Fibroblast of mammary gland (primary cell): ENCODE results near the gene EGFL7.

Source experiments
- DNase-seq: peaks from one replicate; pipeline ENCODE4 v3.0.0-alpha.2; 2010; ENCODE audit warnings: low read depth
- H3K4me3 ChIP-seq: 2 replicates; pipeline ENCODE4 v1.5.1; 2011; ENCODE audit warnings: low read depth, mild to moderate bottlenecking, low read length, moderate library complexity; ENCODE audit not compliant: control insufficient read depth
- TF ChIP-seq, protein P1 (sequence below): conservative IDR thresholded peaks from 2 replicates; pipeline ENCODE4 v1.5.1; 2011; ENCODE audit warnings: low read depth, low read length, inconsistent platforms; ENCODE audit not compliant: control insufficient read depth, insufficient read depth

The EGFL7 gene

DNA sequence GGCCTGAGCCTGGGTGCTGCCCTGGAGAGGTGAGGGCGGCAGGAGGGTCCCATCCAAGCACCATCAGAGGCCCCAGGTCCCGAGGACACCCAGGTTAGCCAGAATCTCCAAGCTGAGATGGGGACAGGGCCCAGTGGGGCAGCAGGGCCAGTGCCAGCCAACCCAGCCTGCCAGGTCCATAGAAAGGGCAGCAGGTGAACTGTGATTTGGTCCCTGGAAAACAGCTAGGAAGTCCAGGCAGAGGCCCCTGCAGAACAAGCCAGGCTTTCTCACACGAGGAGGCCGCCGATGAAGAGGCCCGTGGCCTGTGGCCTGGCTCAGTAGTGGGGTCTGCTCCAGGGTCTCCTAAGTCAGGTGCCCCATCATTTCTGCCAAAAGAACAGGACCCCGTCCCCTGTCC lies 22.5 kb downstream of the EGFL7 start:
- H3K4me3 ChIP-seq, result no peak overlapping the region
- TF ChIP-seq, protein P1, sequence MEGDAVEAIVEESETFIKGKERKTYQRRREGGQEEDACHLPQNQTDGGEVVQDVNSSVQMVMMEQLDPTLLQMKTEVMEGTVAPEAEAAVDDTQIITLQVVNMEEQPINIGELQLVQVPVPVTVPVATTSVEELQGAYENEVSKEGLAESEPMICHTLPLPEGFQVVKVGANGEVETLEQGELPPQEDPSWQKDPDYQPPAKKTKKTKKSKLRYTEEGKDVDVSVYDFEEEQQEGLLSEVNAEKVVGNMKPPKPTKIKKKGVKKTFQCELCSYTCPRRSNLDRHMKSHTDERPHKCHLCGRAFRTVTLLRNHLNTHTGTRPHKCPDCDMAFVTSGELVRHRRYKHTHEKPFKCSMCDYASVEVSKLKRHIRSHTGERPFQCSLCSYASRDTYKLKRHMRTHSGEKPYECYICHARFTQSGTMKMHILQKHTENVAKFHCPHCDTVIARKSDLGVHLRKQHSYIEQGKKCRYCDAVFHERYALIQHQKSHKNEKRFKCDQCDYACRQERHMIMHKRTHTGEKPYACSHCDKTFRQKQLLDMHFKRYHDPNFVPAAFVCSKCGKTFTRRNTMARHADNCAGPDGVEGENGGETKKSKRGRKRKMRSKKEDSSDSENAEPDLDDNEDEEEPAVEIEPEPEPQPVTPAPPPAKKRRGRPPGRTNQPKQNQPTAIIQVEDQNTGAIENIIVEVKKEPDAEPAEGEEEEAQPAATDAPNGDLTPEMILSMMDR, result no peak
- no peak for DNase-seq

DNA sequence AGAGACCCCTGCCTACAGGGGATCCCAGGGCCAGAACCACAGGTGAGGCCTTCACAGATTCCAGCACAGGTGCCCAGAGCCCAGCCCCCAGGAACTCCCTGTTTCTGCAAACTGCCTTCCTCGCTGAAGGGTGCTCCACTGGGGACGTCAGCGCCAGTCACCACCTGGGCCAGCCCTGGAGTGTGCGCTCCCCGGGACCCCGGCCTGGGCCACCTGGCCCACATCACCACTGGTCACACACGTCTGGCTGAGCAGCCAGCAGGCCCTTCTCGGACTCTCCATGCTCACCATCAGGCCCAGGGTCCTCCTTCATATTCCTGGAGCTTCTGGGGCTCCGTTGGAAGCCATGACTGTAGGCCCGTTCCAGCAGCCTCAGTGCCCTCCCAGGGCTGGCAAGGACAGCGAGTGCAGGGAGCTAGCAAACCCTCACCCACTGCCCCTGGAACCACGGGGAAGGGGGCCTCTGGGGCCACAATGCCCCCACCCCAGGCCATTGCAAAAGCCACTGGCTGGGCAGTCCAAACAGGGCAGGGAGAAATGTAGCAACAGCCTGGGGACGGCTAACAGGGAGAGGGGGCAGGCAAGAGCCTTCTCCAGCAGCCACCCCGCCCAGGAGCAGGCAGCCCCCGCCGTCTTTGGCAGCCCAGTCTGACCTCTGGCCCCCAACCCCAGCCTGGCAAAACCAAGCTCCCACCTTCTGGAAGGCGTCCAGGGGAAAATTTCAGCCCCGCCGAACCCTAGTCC lies 23.2 kb downstream of the EGFL7 start:
- peak overlapping the region; percentile 64 for H3K4me3 ChIP-seq
- no peak for DNase-seq
- TF ChIP-seq, protein P1, result no peak

DNA sequence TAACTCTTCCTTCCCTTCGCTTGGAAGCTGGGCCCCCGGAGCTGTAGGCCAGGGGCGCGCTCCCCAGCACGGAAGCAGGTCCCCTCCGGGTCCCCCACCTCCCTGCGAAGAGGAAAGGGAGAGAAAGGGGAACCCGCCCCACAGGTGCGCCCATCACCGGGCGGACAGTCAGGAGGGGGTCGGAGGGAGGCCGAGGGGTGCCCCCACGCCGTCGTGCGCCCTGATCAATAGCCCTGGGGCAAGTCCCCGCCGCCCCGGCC lies 23.7 kb downstream of the EGFL7 start:
- DNase-seq, result no peak
- peak overlapping the region; percentile 64 for H3K4me3 ChIP-seq
- TF ChIP-seq, protein P1, result no peak

DNA sequence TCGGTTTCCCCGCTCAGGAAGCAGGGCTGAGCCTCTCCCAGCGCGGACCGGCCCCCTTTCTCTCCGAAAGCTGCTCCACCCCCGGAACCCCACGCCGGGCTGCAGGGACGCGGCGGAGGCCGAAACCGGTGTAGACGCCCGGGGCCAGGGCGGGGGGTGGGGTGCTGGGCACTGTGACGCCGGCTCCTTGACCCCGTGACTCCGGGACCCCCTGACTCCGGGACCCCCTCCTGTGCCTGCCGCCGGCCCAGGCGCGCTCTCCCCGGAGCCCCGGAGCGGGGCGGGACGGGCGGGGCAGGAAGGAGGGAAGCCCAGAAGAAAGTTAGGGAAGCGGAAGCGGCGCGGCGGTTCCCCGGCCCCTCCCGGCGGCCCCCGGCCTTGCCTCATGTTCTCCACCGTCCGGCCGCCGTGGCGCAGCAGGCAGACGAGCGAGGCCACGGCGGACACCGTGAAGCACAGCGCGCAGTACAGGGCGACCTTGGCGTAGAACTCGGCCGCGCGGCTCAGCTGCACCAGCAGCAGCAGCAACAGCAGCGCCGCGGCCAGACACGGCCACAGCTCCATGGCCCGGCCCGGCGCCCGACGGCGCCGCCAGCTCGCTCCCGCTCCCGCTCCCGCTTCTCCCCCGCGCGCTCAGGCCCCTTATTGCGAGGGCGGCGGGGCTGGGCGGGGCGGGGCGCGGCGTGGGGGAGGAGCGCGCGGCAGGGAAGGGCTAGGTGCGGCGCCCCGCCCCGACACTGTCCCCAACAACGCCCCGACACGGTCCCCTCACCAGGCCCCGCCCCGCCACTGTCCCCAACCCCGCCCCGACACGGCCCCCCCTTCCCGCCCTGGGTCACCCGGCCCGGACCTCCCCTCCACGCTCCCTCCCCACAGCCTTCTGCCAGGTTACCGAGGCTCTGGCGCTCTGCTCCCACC lies 24.3 kb downstream of the EGFL7 start, which contains the start of gene AGPAT2:
TSS of gene AGPAT2 (minus strand) at position 664 of the 918 bp plus-strand sequence. CDS start at position 564, 100 bp downstream.
- peak within 1 kb of the TSS; percentile 64 for H3K4me3 ChIP-seq
- TF ChIP-seq, protein P1, result no peak
- no peak for DNase-seq

DNA sequence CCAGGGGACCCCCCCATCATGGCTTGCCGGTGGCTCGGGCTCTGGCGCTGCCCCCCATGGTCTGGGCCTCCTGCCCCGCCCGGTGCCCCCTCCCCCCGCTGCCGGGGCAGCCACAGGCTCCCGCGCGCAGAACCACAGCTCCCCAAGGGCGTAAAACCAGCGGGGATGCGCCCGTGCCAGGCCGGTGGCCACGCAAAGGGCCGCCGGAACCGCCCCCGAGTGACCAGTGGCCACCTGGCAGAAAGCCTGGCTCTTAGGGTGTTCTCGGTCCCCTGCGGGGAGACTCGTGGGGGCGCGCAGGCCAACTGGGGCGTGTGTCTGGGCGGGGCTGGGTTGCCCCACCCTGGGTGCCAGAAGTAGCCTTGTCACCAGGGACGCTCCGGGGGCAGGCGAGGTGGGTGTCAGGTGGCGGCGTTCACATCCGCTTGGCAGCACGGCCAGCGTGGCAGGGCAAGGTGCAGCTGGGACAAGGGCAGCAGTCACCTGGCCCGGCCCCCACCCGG lies 25.1 kb downstream of the EGFL7 start:
- DNase-seq, result no peak
- H3K4me3 ChIP-seq, result no peak overlapping the region
- TF ChIP-seq, protein P1, result no peak

DNA sequence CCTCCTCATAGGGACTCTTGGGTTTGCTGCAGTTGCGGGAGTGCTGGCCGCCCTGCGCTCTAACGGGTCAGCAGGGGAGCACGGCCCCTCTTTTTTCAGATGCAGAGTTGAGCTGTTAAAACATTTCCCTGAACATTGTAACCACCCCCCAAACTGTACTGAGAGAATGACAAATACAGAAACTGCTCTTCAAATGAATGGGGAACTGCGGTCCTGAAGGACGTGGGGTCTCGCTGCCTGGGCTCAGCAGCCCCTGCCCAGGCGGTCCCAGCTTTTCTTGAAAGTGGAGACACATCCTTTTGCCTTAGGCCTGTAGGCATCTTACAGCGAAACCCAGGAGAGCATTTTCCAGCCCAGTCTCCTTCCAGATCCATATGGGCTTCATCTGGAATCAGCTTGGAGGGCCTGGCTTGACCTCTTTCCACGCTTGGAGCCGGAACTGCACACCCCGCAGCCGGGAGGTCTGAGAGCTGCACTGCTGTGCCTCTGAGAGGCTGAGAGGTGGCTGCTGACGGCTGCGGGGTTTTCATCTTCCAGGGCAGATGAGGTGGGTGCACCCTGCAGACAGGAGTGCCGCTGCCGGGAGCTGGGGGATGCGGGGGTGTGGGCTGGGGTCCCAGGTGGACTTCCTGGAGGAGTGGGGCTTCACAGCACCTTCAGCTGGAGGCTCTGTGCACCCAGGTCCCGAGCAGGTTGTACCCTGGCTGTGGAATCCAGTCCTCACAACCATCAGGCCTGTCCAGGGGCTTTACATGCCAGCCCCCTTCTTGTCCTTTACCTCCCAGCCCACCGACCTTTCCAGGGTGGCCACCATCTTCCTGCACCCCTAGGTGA lies 25.8 kb downstream of the EGFL7 start:
- no peak overlapping the region for H3K4me3 ChIP-seq
- DNase-seq, result no peak

More for the DNA sequence above, 25.8 kb downstream of the EGFL7 start:
- TF ChIP-seq, protein P1, result no peak
